Measurements from ENCODE around the gene GPNMB. TPM values are rescaled to one million over a fixed set of nuclear protein-coding genes. Genes with fewer than 3 reads are reported as not detected.

GPNMB gene
- total RNA-seq, 4 donors from 2014 or later = 62.0 to 803 (median 261) TPM

DNA sequence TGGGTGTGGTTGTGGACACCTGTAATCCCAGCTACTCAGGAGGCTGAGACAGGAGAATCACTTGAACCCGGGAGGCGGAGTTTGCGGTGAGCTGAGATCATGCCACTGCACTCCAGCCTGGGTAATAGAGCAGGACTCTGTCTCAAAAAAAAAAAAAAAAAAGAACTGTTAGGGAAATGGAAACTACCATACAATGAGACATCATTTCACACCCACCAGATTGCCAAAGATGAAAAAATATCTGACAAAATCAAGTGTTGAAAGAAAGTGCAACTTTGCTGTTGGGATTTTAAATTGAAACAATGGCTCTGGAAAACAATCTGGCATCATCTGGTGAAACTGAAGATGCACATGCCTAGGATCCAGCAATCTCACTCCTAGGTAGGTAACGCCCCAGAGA is 36.5 kb downstream of the GPNMB start:
- TF ChIP-seq, protein P1, sequence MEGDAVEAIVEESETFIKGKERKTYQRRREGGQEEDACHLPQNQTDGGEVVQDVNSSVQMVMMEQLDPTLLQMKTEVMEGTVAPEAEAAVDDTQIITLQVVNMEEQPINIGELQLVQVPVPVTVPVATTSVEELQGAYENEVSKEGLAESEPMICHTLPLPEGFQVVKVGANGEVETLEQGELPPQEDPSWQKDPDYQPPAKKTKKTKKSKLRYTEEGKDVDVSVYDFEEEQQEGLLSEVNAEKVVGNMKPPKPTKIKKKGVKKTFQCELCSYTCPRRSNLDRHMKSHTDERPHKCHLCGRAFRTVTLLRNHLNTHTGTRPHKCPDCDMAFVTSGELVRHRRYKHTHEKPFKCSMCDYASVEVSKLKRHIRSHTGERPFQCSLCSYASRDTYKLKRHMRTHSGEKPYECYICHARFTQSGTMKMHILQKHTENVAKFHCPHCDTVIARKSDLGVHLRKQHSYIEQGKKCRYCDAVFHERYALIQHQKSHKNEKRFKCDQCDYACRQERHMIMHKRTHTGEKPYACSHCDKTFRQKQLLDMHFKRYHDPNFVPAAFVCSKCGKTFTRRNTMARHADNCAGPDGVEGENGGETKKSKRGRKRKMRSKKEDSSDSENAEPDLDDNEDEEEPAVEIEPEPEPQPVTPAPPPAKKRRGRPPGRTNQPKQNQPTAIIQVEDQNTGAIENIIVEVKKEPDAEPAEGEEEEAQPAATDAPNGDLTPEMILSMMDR (IDR thresholded peaks at IDR 0.05; ENCODE audit: low read depth) = no peak

DNA sequence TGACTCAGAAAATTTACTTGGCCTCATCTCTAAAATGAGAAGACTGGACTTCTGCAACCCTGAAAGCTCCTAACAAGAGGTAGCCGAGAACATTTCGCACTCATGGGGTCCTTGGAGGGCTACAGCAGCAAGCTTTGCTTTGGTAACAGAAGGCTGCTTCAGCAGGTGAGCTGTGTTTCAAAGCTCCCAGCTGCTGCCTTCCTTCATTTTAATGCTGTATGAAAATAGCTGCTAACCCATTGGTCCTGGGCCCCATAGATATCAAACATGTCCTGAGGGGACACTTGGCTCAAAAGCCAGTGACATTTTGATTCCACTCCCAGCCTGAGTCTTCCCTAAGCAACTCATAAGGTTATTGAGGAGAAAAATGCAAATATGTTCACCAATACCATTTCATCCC is 38.3 kb downstream of the GPNMB start:
- TF ChIP-seq, protein P1 (IDR thresholded peaks at IDR 0.05; ENCODE audit: low read depth) = no peak

DNA sequence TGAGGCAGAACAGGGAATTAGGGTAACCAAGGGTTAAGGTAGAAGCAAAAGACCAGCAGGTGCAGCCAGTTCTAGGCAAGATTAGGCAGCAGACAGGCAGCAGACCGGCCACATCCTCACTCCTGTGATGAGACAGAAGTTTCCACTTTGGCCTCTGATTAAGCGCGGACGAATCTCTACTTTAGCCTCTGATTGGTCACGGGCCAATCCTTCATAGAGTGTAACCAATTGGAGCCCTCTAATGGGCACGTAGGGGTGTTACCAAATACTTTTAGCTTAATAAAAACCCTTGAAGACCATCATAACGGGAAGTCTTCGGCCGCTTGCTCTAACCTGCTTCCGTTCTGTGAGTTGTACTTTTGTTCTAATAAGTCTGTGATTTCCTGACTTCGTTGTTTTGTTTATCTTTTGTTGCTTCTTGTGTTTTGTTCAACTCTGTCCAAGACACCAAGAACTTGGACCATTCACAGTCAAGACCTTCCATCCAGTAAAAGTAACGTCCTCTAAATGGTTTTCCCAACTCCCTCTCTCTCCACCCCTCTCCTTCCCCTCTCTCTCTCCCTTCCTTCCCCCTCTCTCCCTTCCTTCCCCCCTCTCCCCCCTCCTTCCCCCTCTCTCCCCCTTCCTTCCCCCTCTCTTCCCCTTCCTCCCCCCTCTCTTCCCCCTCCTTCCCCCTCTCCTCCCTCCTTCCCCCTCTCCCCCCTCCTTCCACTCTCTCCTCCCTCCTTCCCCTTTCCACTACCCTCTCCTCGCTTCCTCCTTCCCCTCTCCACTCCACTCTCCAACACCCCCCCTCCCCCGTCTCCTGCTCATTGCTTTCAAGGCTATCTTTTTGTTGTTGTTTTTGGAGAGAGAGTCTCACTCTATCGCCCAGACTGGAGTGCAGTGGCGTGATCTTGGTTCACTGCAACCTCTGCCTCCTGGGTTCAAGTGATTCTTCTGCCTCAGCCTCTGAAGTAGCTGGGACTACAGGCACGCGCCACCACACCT is 39.4 kb downstream of the GPNMB start:
- TF ChIP-seq, protein P1 (IDR thresholded peaks at IDR 0.05; ENCODE audit: low read depth) = no peak

DNA sequence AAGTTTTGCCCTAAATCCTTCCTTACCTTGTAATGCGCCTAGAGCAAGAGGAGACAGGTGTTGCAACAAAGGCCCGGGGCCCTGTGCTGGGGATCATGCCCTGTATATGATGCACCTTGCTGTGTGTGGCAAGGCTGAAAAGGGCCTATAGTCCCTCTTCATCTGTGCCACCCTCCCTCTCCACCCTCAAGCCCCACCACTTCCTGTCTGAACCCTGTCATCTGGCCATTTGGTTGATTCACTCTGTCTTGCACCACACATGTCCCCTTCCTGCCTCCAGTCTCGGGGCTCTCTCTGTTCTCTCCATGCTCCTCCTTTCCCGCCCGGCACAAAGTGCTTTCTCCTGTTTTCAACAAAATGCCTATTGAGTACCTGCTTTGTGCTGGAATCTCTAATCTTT is 41.0 kb downstream of the GPNMB start:
- TF ChIP-seq, protein P1 (IDR thresholded peaks at IDR 0.05; ENCODE audit: low read depth) = no peak

DNA sequence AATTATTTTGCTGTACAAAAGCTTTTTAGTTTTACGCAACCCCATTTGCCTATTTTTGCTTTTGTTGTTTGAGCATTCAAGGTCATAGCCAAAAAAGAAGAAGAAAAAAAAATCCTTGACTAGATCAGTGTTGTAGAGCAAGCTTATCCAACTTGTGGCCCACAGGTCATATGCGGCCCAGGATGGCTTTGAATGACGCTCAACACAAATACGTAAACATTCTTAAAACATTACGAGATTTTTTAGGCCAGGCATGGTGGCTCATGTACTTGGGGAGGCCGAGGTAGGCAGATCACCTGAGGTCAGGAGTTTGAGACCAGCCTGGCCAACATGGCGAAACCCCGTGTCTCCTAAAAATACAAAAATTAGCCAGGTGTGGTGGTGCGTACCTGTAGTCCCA is 44.4 kb downstream of the GPNMB start:
- TF ChIP-seq, protein P1 (IDR thresholded peaks at IDR 0.05; ENCODE audit: low read depth) = no peak

DNA sequence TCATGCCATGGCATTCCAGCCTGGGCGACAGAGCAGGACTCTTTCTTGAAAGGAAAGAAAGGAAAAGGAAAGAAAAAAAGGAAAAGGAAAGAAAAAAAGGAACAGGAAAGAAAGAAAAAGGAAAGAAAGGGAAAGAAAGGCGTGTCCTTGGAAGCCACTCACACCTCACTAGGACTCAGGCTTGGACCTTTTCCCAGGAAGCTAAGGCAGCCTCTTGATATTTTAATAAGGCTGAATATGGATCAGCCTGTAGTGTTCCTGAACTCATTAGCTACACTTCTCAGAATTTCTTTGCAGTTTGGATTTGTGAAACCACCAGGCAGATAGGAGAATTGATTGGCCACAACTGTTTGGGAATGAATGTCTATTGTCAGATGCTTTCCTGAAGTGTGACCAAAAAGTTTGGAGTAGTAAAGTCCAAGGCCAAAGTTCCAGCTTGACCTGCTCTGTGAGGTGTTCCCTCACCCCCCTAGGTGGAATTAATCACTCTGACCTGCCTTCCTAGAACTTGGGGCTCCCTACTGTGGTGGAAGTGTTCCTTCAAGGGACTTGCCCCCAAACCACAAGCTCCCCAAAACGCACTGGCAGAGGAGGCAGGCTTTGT is 45.5 kb downstream of the GPNMB start:
- TF ChIP-seq, protein P1 (IDR thresholded peaks at IDR 0.05; ENCODE audit: low read depth) = no peak

DNA sequence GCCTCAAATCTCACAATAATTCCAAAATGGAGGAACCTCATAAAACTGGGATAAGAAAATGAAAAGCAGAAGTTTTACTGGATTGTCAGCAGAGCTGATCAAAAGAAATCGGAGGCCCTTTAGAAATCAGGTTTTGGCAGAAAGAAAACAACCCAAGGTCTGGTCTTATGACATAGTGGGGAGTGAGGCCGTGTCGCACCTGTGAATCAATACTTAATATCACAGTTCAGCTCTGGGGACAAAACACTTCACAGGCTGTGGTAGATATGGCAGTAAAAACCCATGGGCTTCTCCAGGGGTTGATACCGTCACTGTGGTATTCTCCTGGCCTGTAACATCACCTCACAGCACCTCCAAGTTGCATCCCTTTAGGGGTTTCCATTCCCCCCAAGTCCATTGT is 46.0 kb downstream of the GPNMB start:
- TF ChIP-seq, protein P1 (IDR thresholded peaks at IDR 0.05; ENCODE audit: low read depth) = no peak

Measured in subcutaneous adipose tissue (tissue), 4 donors.